Transverse colon (tissue), 4 donors: Measurements from ENCODE around the gene ZDHHC23. TPM values are rescaled to one million over a fixed set of nuclear protein-coding genes. Genes with fewer than 3 reads are reported as not detected.

Source experiments
- DNase-seq: peaks from one replicate; pipeline ENCODE4 v3.0.0-alpha.2; 2019
- H3K27ac ChIP-seq, 4 donors: fragments of 200-600 bp; sonication (generic); 2 replicates each; pipeline ENCODE4 v1.5.1; 2016 to 2018; ENCODE audit warnings: inconsistent platforms in 4 of 4
- H3K27me3 ChIP-seq: fragments of 200-600 bp; sonication (generic); 2 replicates; pipeline ENCODE4 v1.5.1; 2017; ENCODE audit warnings: inconsistent platforms
- H3K36me3 ChIP-seq, 4 donors: fragments of 200-600 bp; sonication (generic); 2 replicates each; pipeline ENCODE4 v1.5.1; 2017 to 2019; ENCODE audit warnings: inconsistent platforms in 4 of 4
- H3K4me1 ChIP-seq, 4 donors: fragments of 200-600 bp; sonication (generic); 2 replicates each; pipeline ENCODE4 v1.5.1; 2017 to 2020; ENCODE audit warnings: inconsistent platforms in 4 of 4
- H3K4me3 ChIP-seq, 4 donors: fragments of 200-600 bp; sonication (generic); 1 replicate in 1 of 4; 2 replicates in 3 of 4; pipeline versions ENCODE4 v1.5.1 to v1.6.1; 2017 to 2019; ENCODE audit warnings: inconsistent platforms in 4 of 4
- H3K9me3 ChIP-seq, 2 donors: fragments of 200-600 bp; sonication (generic); 2 replicates each; pipeline ENCODE4 v1.5.1; 2017 to 2019; ENCODE audit warnings: inconsistent platforms in 2 of 2
- EP300 ChIP-seq: sonication (generic); formaldehyde crosslinking; IDR thresholded peaks from one replicate; pipeline ENCODE4 v1.6.1; 2017; ENCODE audit warnings: antibody characterized with exemption, low read depth
- POLR2A ChIP-seq: fragments of 450-650 bp; IDR thresholded peaks from one replicate; pipeline ENCODE4 v1.6.1; 2016; ENCODE audit warnings: antibody characterized with exemption, mild to moderate bottlenecking, moderate library complexity
- POLR2AphosphoS5 ChIP-seq, 3 donors: sonication (generic); formaldehyde crosslinking; IDR thresholded peaks; one replicate each; pipeline ENCODE4 v1.6.1; 2016; ENCODE audit warnings: antibody characterized with exemption in 3 of 3
- WGBS, 2 donors: methylation state at CpG; one replicate each; pipeline ENCODE4 v1.1.5; 2018; ENCODE audit warnings: low coverage in 1 of 2; 5-methylcytosine and 5-hydroxymethylcytosine counted together
- in situ Hi-C, 4 donors: fragments of 200-750 bp; cut with MboI; loops; one replicate each; pipeline versions ENCODE4 v1.15.0 to v1.15.1; 2017; ENCODE audit warnings: low sequenced_read_pairs in 3 of 4, low pct_ligation_motif_present in 1 of 4, low pct_unique_long_range_greater_than_20kb in 1 of 4
- intact Hi-C: fragments of 100-400 bp; cut with DNase I; formaldehyde crosslinking; loops from one replicate; pipeline ENCODE4 v1.15.1; 2023; ENCODE audit warnings: low total_unique reads
- total RNA-seq, 4 donors: library from RNA; depleted of rRNA; stranded (reverse); fragments of >200 nt; gene quantifications; one replicate each; pipeline ENCODE4 v1.1.0, GENCODE V29; 2016
- TF ChIP-seq, protein P1 (sequence below), 5 experiments: fragments of 200-600 bp in 3 of 5; fragments of 450-650 bp in 2 of 5; sonication (generic) in 3 of 5; IDR thresholded peaks; 1 replicate in 2 of 5; 2 replicates in 3 of 5; pipeline ENCODE4 v1.5.1; 2016 to 2017; ENCODE audit warnings: antibody characterized with exemption in 5 of 5, inconsistent platforms in 3 of 5, mild to moderate bottlenecking in 2 of 5, moderate library complexity in 1 of 5

ZDHHC23 gene
- total RNA-seq, 4 donors from 2014 or later: 22.1 to 52.8 (median 42.6) TPM

- no peak for DNase-seq
- Histone ChIP-seq H3K4me1 (no peaks in the 10 kb centered on the region), H3K27ac (no peak overlapping the region), H3K9me3 (peaks cover 13% of the 10 kb centered on the region in 2 donors), H3K36me3 (peaks cover 0 to 19% (median 8%) of the 10 kb centered on the region in 4 donors), H3K4me3 (no peak overlapping the region), H3K27me3 (no peaks in the 10 kb centered on the region)
- in situ Hi-C loops: no loop called here
- intact Hi-C loops: no loop called here
- TF ChIP-seq POLR2A (no peak), EP300 (no peak), POLR2AphosphoS5 (IDR thresholded peaks at IDR 0.05) (no peak)
- TF ChIP-seq, protein P1, sequence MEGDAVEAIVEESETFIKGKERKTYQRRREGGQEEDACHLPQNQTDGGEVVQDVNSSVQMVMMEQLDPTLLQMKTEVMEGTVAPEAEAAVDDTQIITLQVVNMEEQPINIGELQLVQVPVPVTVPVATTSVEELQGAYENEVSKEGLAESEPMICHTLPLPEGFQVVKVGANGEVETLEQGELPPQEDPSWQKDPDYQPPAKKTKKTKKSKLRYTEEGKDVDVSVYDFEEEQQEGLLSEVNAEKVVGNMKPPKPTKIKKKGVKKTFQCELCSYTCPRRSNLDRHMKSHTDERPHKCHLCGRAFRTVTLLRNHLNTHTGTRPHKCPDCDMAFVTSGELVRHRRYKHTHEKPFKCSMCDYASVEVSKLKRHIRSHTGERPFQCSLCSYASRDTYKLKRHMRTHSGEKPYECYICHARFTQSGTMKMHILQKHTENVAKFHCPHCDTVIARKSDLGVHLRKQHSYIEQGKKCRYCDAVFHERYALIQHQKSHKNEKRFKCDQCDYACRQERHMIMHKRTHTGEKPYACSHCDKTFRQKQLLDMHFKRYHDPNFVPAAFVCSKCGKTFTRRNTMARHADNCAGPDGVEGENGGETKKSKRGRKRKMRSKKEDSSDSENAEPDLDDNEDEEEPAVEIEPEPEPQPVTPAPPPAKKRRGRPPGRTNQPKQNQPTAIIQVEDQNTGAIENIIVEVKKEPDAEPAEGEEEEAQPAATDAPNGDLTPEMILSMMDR (IDR thresholded peaks at IDR 0.05): no peak
- 88 to 100% methylated on average over 2 to 4 of the region's 4 CpGs for WGBS, 2 donors
Measured at GRCh38 chr3:113977822-113978221, 30.0 kb downstream of the ZDHHC23 start.

GRCh38 chr3:113979916-113980315 is 32.1 kb downstream of the ZDHHC23 start:
- H3K9me3 ChIP-seq: no peaks in the 10 kb centered on the region
- TF ChIP-seq EP300 (no peak), POLR2AphosphoS5 (IDR thresholded peaks at IDR 0.05) (no peak), POLR2A (no peak)
- TF ChIP-seq, protein P1 (IDR thresholded peaks at IDR 0.05): no peak
- in situ Hi-C loops (no loop called here), intact Hi-C loops (no loop called here)
- no peaks in the 10 kb centered on the region for H3K27me3 ChIP-seq
- DNase-seq: no peak
- H3K27ac ChIP-seq: no peak overlapping the region
- peaks cover 0 to 14% (median 2%) of the 10 kb centered on the region in 4 donors for H3K36me3 ChIP-seq
- no peak overlapping the region for H3K4me3 ChIP-seq
- H3K4me1 ChIP-seq: no peaks in the 10 kb centered on the region
- WGBS, 2 donors: 94% methylated on average over 1 of the region's 1 CpG; no CpG with 5 or more reads in 1 of the 2 donors

DNA sequence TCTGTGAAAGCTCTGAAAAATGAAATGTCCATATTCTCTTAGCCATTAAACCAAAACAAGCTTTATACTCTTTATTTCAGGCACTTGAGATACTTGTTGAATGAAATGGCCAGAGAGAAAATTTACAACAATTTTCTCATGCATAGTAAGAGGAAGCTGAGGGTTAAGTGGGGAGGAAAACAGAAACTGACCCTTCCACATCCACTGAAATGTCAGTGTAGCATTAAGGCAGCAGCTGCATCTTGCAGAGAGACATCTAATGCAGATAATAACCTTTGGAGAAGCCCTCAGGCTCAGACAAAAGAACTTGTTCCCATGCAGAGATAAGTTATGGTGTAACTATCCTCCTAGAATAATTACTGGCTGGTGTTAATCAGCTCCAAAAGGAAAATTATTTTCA is 34.0 kb downstream of the ZDHHC23 start:
- in situ Hi-C loops: no loop called here
- intact Hi-C loops: no loop called here
- peaks cover 0 to 17% (median 2%) of the 10 kb centered on the region in 4 donors for H3K36me3 ChIP-seq
- no peak overlapping the region for H3K4me3 ChIP-seq
- no peak overlapping the region for H3K27ac ChIP-seq
- DNase-seq: no peak
- no peaks in the 10 kb centered on the region for H3K4me1 ChIP-seq
- no peaks in the 10 kb centered on the region for H3K9me3 ChIP-seq
- TF ChIP-seq, protein P1 (IDR thresholded peaks at IDR 0.05): no peak
- TF ChIP-seq POLR2AphosphoS5 (IDR thresholded peaks at IDR 0.05) (no peak), EP300 (no peak), POLR2A (no peak)
- no peaks in the 10 kb centered on the region for H3K27me3 ChIP-seq

DNA sequence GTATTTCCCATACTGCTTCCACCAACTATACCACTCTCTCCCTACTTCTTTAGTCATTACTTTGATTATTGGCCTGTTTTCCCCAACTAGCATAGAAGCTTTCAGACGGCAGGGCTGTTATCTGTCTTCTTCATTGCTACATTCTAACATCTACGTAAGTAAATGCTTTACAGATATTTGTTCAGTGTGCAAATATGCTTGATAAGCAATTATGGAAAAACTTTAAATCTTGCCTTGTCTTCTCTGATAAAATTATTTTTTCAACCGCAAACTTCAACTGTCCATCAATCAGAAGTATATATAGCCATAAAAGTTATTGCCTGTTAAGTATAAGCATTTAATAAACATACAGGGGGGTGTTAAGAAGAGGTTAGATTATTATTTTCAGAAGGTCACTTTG is 35.7 kb downstream of the ZDHHC23 start:
- 96 to 100% methylated on average over 3 of the region's 3 CpGs for WGBS, 2 donors
- no peaks in the 10 kb centered on the region for H3K4me1 ChIP-seq
- intact Hi-C loops (no loop called here), in situ Hi-C loops (no loop called here)
- DNase-seq: no peak
- H3K27me3 ChIP-seq: no peaks in the 10 kb centered on the region
- H3K36me3 ChIP-seq: peaks cover 0 to 11% (median 2%) of the 10 kb centered on the region in 4 donors
- no peaks in the 10 kb centered on the region for H3K9me3 ChIP-seq
- H3K4me3 ChIP-seq: no peak overlapping the region
- H3K27ac ChIP-seq: no peak overlapping the region
- no peak for TF ChIP-seq EP300
- TF ChIP-seq, protein P1 (IDR thresholded peaks at IDR 0.05): no peak
